MM.1S (cell line): ENCODE results near the gene PNKD.

Experiments
- DNase-seq: peaks from one replicate; pipeline ENCODE4 v3.0.0-alpha.2; 2015
- H2AFZ ChIP-seq: fragments of 300-600 bp; sonication (generic); 2 replicates; pipeline ENCODE4 v1.6.0; 2016; ENCODE audit warnings: antibody characterized with exemption, low read length
- H3F3A ChIP-seq: fragments of 300-600 bp; sonication (generic); 2 replicates; pipeline ENCODE4 v1.6.1; 2016; ENCODE audit warnings: mild to moderate bottlenecking, antibody characterized with exemption, low read length, moderate library complexity, mixed read lengths; ENCODE audit not compliant: insufficient read depth
- H3K27ac ChIP-seq: fragments of 300-600 bp; sonication (generic); 2 replicates; pipeline ENCODE4 v1.5.1; 2016; ENCODE audit warnings: mild to moderate bottlenecking, low read length
- H3K27me3 ChIP-seq: fragments of 300-600 bp; sonication (generic); replicated peaks from 2 replicates; pipeline ENCODE4 v1.6.0; 2016; ENCODE audit warnings: low read length; ENCODE audit not compliant: insufficient read depth
- H3K36me3 ChIP-seq: fragments of 300-600 bp; sonication (generic); replicated peaks from 2 replicates; pipeline ENCODE4 v1.6.1; 2016; ENCODE audit warnings: mild to moderate bottlenecking, low read length, mixed read lengths; ENCODE audit not compliant: insufficient read depth
- H3K4me1 ChIP-seq: fragments of 300-600 bp; sonication (generic); 2 replicates; pipeline ENCODE4 v1.6.1; 2016; ENCODE audit warnings: low read length, mixed read lengths
- H3K4me2 ChIP-seq: fragments of 300-600 bp; sonication (generic); 2 replicates; pipeline ENCODE4 v1.6.0; 2016; ENCODE audit warnings: low read depth, low read length
- H3K4me3 ChIP-seq: fragments of 300-600 bp; sonication (generic); 2 replicates; pipeline ENCODE4 v1.5.1; 2016; ENCODE audit warnings: low read length, mixed read lengths
- H3K79me2 ChIP-seq: fragments of 300-600 bp; sonication (generic); 2 replicates; pipeline ENCODE4 v1.6.1; 2016; ENCODE audit warnings: mixed run types, low read length, mixed read lengths
- H3K9ac ChIP-seq: fragments of 300-600 bp; sonication (generic); 2 replicates; pipeline ENCODE4 v1.6.1; 2016; ENCODE audit warnings: low read length, mixed read lengths
- H3K9me2 ChIP-seq: fragments of 300-600 bp; sonication (generic); replicated peaks from 2 replicates; pipeline ENCODE4 v1.6.1; 2016; ENCODE audit warnings: mild to moderate bottlenecking, low read length, mixed read lengths; ENCODE audit not compliant: insufficient read depth
- H3K9me3 ChIP-seq: fragments of 300-600 bp; sonication (generic); replicated peaks from 2 replicates; pipeline ENCODE4 v1.6.1; 2016; ENCODE audit warnings: mild to moderate bottlenecking, low read length, mixed read lengths; ENCODE audit not compliant: insufficient read depth
- H4K20me1 ChIP-seq: fragments of 300-600 bp; sonication (generic); 2 replicates; pipeline ENCODE4 v1.6.1; 2016; ENCODE audit warnings: mild to moderate bottlenecking, low read length, moderate library complexity, mixed read lengths; ENCODE audit not compliant: insufficient read depth
- EZH2 ChIP-seq: fragments of 300-600 bp; sonication (generic); optimal IDR thresholded peaks from 2 replicates; pipeline ENCODE3; 2017; ENCODE audit warnings: low read depth, mild to moderate bottlenecking, antibody characterized with exemption, low read length, mixed read lengths
- EZH2phosphoT487 ChIP-seq: fragments of 300-600 bp; sonication (generic); IDR thresholded peaks from 2 replicates; pipeline ENCODE4 v1.6.1; 2018; ENCODE audit warnings: antibody characterized with exemption, low read length
- TF ChIP-seq, protein P1 (sequence below): fragments of 300-600 bp; sonication (generic); IDR thresholded peaks from 2 replicates; pipeline ENCODE4 v1.5.1; 2016; ENCODE audit warnings: antibody characterized with exemption, low read length, mixed read lengths

Gene PNKD

DNA sequence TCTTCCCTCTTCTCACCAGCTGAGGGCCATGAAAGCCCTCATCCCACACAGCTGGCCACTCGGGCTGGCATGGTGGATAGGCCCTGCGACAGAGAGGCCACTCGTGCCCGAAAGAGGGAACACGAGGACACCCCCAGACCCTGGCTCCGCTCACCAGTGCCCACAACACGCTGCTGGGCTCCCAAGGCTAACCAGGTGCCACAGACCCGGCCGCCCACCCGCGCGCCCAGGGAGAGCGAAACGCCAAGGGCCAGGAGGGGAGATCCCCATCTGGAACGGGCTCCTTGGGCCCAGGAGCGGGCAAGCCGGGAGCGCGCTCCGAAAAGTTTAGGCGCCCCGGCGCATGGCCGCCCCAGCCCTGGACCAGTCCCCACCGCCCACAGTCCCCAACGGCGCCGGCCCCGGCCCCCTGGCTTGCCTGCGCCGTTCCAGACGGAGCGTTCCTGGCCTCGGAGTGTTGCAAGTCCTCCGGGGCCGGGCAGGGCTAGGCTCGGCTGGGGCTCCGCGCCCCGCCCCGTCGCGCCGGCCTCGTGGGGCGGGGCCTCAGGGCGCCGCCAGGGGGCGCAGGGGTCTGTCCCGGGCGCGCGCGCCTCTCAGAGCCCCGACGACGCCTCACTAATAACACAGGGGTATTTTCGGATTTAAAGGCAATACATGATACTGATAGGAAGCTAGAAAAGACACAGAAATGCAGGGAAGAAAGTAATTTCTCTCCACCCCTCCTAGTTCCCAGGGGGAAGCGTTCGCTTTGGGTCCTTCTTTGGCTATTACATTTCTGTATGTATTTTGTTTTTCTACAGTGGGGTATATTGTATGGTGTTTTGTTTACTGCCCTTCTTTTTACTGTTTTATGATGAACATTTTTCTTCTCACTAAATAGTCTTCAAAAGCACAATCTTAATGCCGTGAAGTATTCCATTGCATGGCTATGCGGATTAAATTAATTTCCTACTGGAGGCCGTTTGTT is 22.0 kb downstream of the PNKD start, which contains the start of gene TMBIM1:
Gene TMBIM1, minus strand, starts transcription at position 456 of the 967 bp plus-strand sequence. CDS start 10,362 bp downstream, outside the sequence.
- Histone ChIP-seq H4K20me1 (no peaks in the 10 kb centered on the region), H3K27me3 (no peaks in the 10 kb centered on the region), H3K9ac (peak within 1 kb of the TSS; percentile 80), H3K4me1 (peaks cover 54% of the 10 kb centered on the region), H3K79me2 (peaks cover 48% of the 10 kb centered on the region), H3K9me3 (no peaks in the 10 kb centered on the region), H3K36me3 (no peaks in the 10 kb centered on the region), H3K4me3 (peak within 1 kb of the TSS; percentile 81), H3K9me2 (no peaks in the 10 kb centered on the region), H3K4me2 (peak within 1 kb of the TSS; percentile 97), H3K27ac (peak within 1 kb of the TSS; percentile 83), H3F3A (peaks cover 31% of the 10 kb centered on the region), H2AFZ (peak within 1 kb of the TSS; percentile 85)
- peak; percentile 82 for DNase-seq
- TF ChIP-seq EZH2phosphoT487 (no peak), EZH2 (no peak)
- TF ChIP-seq, protein P1, sequence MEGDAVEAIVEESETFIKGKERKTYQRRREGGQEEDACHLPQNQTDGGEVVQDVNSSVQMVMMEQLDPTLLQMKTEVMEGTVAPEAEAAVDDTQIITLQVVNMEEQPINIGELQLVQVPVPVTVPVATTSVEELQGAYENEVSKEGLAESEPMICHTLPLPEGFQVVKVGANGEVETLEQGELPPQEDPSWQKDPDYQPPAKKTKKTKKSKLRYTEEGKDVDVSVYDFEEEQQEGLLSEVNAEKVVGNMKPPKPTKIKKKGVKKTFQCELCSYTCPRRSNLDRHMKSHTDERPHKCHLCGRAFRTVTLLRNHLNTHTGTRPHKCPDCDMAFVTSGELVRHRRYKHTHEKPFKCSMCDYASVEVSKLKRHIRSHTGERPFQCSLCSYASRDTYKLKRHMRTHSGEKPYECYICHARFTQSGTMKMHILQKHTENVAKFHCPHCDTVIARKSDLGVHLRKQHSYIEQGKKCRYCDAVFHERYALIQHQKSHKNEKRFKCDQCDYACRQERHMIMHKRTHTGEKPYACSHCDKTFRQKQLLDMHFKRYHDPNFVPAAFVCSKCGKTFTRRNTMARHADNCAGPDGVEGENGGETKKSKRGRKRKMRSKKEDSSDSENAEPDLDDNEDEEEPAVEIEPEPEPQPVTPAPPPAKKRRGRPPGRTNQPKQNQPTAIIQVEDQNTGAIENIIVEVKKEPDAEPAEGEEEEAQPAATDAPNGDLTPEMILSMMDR = peak; percentile 50

DNA sequence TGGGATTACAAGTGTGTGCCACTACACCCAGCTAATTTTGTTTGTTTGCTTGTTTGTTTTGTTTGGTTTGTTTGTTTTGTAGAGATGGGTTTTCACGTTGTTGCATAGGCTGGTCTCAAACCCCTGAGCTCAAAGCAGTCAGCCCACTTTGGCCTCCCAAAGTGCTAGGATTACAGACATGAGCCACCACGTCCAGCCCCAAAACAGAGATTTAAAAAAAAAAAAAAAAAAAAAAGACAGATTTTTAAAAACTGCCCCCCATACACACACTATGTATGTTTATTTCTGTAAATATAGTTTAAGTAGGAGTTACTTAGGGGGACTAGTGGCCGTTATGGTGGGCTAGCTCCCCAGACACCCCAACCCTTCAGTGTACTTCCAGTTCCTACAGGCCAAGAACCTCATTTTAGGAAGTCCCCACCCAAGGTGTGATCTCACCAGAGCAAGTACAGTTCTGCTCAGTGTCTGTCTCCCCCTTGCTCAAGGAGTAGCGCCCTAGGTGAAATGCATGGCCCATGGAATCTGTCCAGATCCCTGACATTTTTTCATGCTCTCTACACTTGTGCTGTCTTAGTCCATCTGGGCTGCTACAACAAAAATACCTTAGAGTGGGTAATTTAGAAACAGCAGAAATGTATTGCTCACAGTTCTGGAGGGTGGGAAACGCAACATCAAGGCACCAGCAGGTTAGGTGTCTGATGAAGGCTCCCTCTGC is 23.6 kb downstream of the PNKD start:
- H3K79me2 ChIP-seq = peaks cover 34% of the 10 kb centered on the region
- no peak overlapping the region for H3K27ac ChIP-seq
- H2AFZ ChIP-seq = no peak overlapping the region
- H4K20me1 ChIP-seq = no peaks in the 10 kb centered on the region
- H3K27me3 ChIP-seq = no peaks in the 10 kb centered on the region
- TF ChIP-seq EZH2phosphoT487 (no peak), EZH2 (no peak)
- TF ChIP-seq, protein P1 = no peak
- H3F3A ChIP-seq = peaks cover 31% of the 10 kb centered on the region
- H3K9me3 ChIP-seq = no peaks in the 10 kb centered on the region
- H3K4me2 ChIP-seq = no peak overlapping the region
- H3K9me2 ChIP-seq = no peaks in the 10 kb centered on the region
- no peak overlapping the region for H3K4me3 ChIP-seq
- peaks cover 48% of the 10 kb centered on the region for H3K4me1 ChIP-seq
- no peak for DNase-seq
- H3K9ac ChIP-seq = no peak overlapping the region
- no peaks in the 10 kb centered on the region for H3K36me3 ChIP-seq

DNA sequence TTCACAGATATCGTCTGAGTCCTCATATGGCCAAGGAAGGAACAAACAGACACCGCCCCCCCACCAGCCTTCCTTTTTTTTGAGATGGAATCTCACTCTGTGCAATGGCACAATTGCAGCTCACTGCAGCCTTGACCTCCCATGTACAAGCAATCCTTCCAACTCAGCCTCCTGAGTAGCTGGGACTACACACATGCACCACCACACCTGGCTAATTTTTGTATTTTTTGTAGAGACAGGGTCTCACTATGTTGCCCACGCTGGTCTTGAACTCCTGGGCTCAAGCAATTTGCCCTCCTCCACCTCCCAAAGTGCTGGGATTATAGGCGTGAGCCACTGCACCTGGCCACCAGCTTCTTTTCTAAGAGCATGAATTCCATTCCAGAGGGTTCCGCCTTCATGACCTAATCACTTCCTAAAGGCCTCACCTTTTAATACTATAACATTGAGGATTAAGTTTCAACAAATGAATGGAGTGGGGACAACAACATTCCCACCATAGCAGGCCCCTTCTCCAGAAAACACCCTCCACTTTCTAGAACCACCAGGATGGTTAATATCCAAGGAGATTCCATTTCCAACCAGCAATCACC is 24.2 kb downstream of the PNKD start:
- Histone ChIP-seq H3F3A (peaks cover 31% of the 10 kb centered on the region), H3K9ac (no peak overlapping the region), H3K9me2 (no peaks in the 10 kb centered on the region), H3K4me1 (peaks cover 47% of the 10 kb centered on the region), H2AFZ (no peak overlapping the region), H3K79me2 (peaks cover 27% of the 10 kb centered on the region), H3K27me3 (no peaks in the 10 kb centered on the region), H3K9me3 (no peaks in the 10 kb centered on the region), H4K20me1 (no peaks in the 10 kb centered on the region), H3K36me3 (no peaks in the 10 kb centered on the region), H3K27ac (peak overlapping the region; percentile 9; the same call in 1 of the 2 replicates), H3K4me3 (no peak overlapping the region), H3K4me2 (peak overlapping the region; percentile 17; the same call in 1 of the 2 replicates)
- DNase-seq = no peak
- no peak for TF ChIP-seq EZH2phosphoT487
- TF ChIP-seq, protein P1 = no peak
- no peak for TF ChIP-seq EZH2
